CD4-positive, alpha-beta T cell (primary cell): Measurements from ENCODE around the gene STPG2. TPM values are rescaled to one million over a fixed set of nuclear protein-coding genes. Genes with fewer than 3 reads are reported as not detected.

Experiments used
- ATAC-seq: fragments of 200-7000 bp; cut with Tn5 transposase; one replicate; pipeline ENCODE4 v1.10.0; 2022; ENCODE audit warnings: mild to moderate bottlenecking; ENCODE audit not compliant: poor library complexity
- CTCF ChIA-PET: fragments of 350-600 bp; sonication (Branson Sonifier 250); formaldehyde crosslinking; loops from one replicate; lab custom pipeline; 2021; ENCODE audit warnings: antibody characterized with exemption, inconsistent platforms; lab: Charles Lee
- POLR2A ChIA-PET: fragments of 350-600 bp; sonication (Branson Sonifier 250); formaldehyde crosslinking; loops from one replicate; lab custom pipeline; 2021; ENCODE audit warnings: antibody characterized with exemption, inconsistent platforms; lab: Charles Lee
- DNase-seq, 14 experiments: peaks; one replicate each; pipeline ENCODE4 v3.0.0-alpha.2; 2013 to 2020; ENCODE audit warnings: mixed read lengths in 2 of 14
- H3K27ac ChIP-seq, 2 donors: one replicate each; pipeline versions ENCODE4 v1.5.1 to v1.7.0; 2013; ENCODE audit warnings: low read length in 2 of 2, low read depth in 1 of 2, mild to moderate bottlenecking in 1 of 2
- H3K27me3 ChIP-seq, 2 experiments: 1 replicate in 1 of 2; 2 replicates in 1 of 2; pipeline versions ENCODE4 v1.6.1 to v1.7.0; 2013; ENCODE audit warnings: low read length in 2 of 2, control low read depth in 1 of 2, mild to moderate bottlenecking in 1 of 2, moderate library complexity in 1 of 2; ENCODE audit not compliant: insufficient read depth in 2 of 2, control insufficient read depth in 1 of 2
- H3K36me3 ChIP-seq: one replicate; pipeline ENCODE4 v1.6.1; 2013; ENCODE audit warnings: low read length, control low read depth; ENCODE audit not compliant: insufficient read depth
- H3K4me1 ChIP-seq: one replicate; pipeline ENCODE4 v1.6.1; 2013; ENCODE audit warnings: low read length, control low read depth; ENCODE audit not compliant: insufficient read depth
- H3K4me3 ChIP-seq: one replicate; pipeline ENCODE4 v1.5.1; 2013; ENCODE audit warnings: mild to moderate bottlenecking, low read length, moderate library complexity
- H3K9me3 ChIP-seq, 2 experiments: 1 replicate in 1 of 2; 2 replicates in 1 of 2; pipeline versions ENCODE4 v1.6.1 to v1.7.0; 2013; ENCODE audit warnings: low read length in 2 of 2, mild to moderate bottlenecking in 2 of 2, control low read depth in 1 of 2, moderate library complexity in 1 of 2; ENCODE audit not compliant: control insufficient read depth in 1 of 2, insufficient read depth in 1 of 2
- H3K27ac Mint-ChIP-seq: one replicate; pipeline ENCODE4 v1.8.0; 2020; ENCODE audit warnings: mixed read lengths
- H3K27me3 Mint-ChIP-seq: one replicate; pipeline ENCODE4 v1.8.0; 2021; ENCODE audit warnings: mixed read lengths
- H3K36me3 Mint-ChIP-seq: one replicate; pipeline ENCODE4 v1.8.0; 2021; ENCODE audit warnings: low read depth, mixed read lengths
- H3K4me1 Mint-ChIP-seq: one replicate; pipeline ENCODE4 v1.8.0; 2021; ENCODE audit warnings: low read depth, mixed read lengths
- H3K4me3 Mint-ChIP-seq: one replicate; pipeline ENCODE4 v1.8.0; 2020; ENCODE audit warnings: mild to moderate bottlenecking, mixed read lengths
- H3K9me3 Mint-ChIP-seq: one replicate; pipeline ENCODE4 v1.8.0; 2020; ENCODE audit warnings: mixed read lengths
- CTCF ChIP-seq: fragments of 200-600 bp; IDR thresholded peaks from one replicate; pipeline ENCODE4 v1.8.0; 2022; ENCODE audit warnings: antibody characterized with exemption, mild to moderate bottlenecking
- intact Hi-C, 2 experiments: fragments of 100-400 bp; cut with DNase I in 1 of 2; cut with micrococcal nuclease in 1 of 2; formaldehyde crosslinking; loops; one replicate each; pipeline versions ENCODE4 v1.15.1 to v1.9.0; 2023 to 2025; cut with DNase I, micrococcal nuclease
- total RNA-seq, 174 experiments: library from RNA in 2 of 174; stranded (reverse) in 2 of 174; gene quantifications; one replicate each; pipeline ENCODE4 v1.2.3 and lab custom pipeline; 2021 to 2026

STPG2 gene
- total RNA-seq, 2 experiments from 2014 or later, result 0.22 to 0.28 TPM

GRCh38 chr4:97587912-97588311, 555.4 kb downstream of the STPG2 start:
- Mint-ChIP-seq H3K4me3 (no peak overlapping the region), H3K9me3 (no peaks in the 10 kb centered on the region), H3K4me1 (no peaks in the 10 kb centered on the region), H3K27ac (no peak overlapping the region), H3K36me3 (no peaks in the 10 kb centered on the region), H3K27me3 (no peaks in the 10 kb centered on the region)
- DNase-seq (no peak), ATAC-seq (no peak)
- Histone ChIP-seq H3K27ac (no peak overlapping the region), H3K36me3 (no peaks in the 10 kb centered on the region), H3K4me3 (no peak overlapping the region), H3K9me3 (peaks cover 0 to 5% of the 10 kb centered on the region in 2 experiments), H3K4me1 (no peaks in the 10 kb centered on the region), H3K27me3 (no peaks in the 10 kb centered on the region)
- ChIA-PET CTCF (no interaction called here), POLR2A (no interaction called here)
- intact Hi-C loops, result no loop called here
- TF ChIP-seq CTCF, result no peak

- H3K4me3 Mint-ChIP-seq, result no peak overlapping the region
- H3K36me3 Mint-ChIP-seq, result no peaks in the 10 kb centered on the region
- no peak overlapping the region for H3K4me3 ChIP-seq
- H3K4me1 ChIP-seq, result no peaks in the 10 kb centered on the region
- no peaks in the 10 kb centered on the region for H3K9me3 Mint-ChIP-seq
- no peaks in the 10 kb centered on the region for H3K4me1 Mint-ChIP-seq
- no peak overlapping the region for H3K27ac ChIP-seq
- no peaks in the 10 kb centered on the region for H3K27me3 Mint-ChIP-seq
- intact Hi-C loops, result no loop called here
- TF ChIP-seq CTCF, result no peak
- no peaks in the 10 kb centered on the region for H3K9me3 ChIP-seq
- no peaks in the 10 kb centered on the region for H3K36me3 ChIP-seq
- no peak overlapping the region for H3K27ac Mint-ChIP-seq
- CTCF ChIA-PET, result no interaction called here
- POLR2A ChIA-PET, result no interaction called here
- ATAC-seq (no peak), DNase-seq (no peak)
- no peaks in the 10 kb centered on the region for H3K27me3 ChIP-seq
These were observed 558.0 kb downstream of the STPG2 start for GRCh38 chr4:97585274-97585673.

- no peak for TF ChIP-seq CTCF
- CTCF ChIA-PET, result no interaction called here
- Mint-ChIP-seq H3K36me3 (no peaks in the 10 kb centered on the region), H3K9me3 (no peaks in the 10 kb centered on the region), H3K27ac (no peak overlapping the region), H3K4me3 (no peak overlapping the region), H3K4me1 (no peaks in the 10 kb centered on the region), H3K27me3 (no peaks in the 10 kb centered on the region)
- no peaks in the 10 kb centered on the region for H3K9me3 ChIP-seq
- no peaks in the 10 kb centered on the region for H3K4me1 ChIP-seq
- intact Hi-C loops, result no loop called here
- DNase-seq (no peak), ATAC-seq (no peak)
- no peak overlapping the region for H3K27ac ChIP-seq
- no peaks in the 10 kb centered on the region for H3K27me3 ChIP-seq
- POLR2A ChIA-PET, result no interaction called here
- no peak overlapping the region for H3K4me3 ChIP-seq
- H3K36me3 ChIP-seq, result no peaks in the 10 kb centered on the region
These were observed 560.4 kb downstream of the STPG2 start for GRCh38 chr4:97582890-97583289.
